ENCODE data around the gene PFKFB4.
"Not testable (repeated sequence)": the region's sequence is repeated elsewhere in the genome, so short reads cannot be mapped to it uniquely, and the experiment has no call there.

PFKFB4 gene

GRCh38 chr3:48493203-48493501 lies 63.5 kb downstream of the PFKFB4 start:
- H3K4me3 ChIP-seq (ENCODE audit: low read length) = no peak overlapping the region
- no peak for DNase-seq (ENCODE audit: low read depth)
- no peak for TF ChIP-seq CTCF (IDR thresholded peaks at IDR 0.05; ENCODE audit: insufficient read depth, low read depth, low read length, missing control alignments)

- TF ChIP-seq CTCF (IDR thresholded peaks at IDR 0.05; ENCODE audit: insufficient read depth, low read depth, low read length, missing control alignments) = no peak
- DNase-seq (ENCODE audit: low read depth) = peak; percentile 97
- H3K4me3 ChIP-seq (ENCODE audit: low read length) = no peak overlapping the region
Measured at GRCh38 chr3:48492461-48493202, 64.0 kb downstream of the PFKFB4 start.

DNA sequence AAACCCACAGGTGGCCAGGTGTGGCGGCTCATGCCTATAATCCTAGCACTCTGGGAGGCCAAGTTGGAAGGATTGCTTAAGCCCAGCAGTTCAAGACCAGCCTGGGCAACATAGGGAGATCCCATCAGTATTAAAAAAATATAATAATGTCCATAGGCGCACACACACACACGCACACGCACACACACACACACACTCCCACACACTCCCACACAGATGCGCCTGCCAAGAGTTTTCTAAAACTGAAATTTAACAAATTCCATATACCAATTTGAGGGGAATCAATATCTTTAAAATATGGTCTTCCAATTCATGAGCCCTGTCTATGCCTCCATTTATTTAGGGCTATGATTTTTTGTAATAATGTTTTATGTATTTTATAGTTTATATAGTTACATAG lies 69.7 kb downstream of the PFKFB4 start:
- TF ChIP-seq CTCF (IDR thresholded peaks at IDR 0.05; ENCODE audit: insufficient read depth, low read depth, low read length, missing control alignments) = no peak
- no peak overlapping the region for H3K4me3 ChIP-seq (ENCODE audit: low read length)
- no peak for DNase-seq (ENCODE audit: low read depth)

- not testable (repeated sequence) for DNase-seq (ENCODE audit: low read depth); H3K4me3 ChIP-seq (ENCODE audit: low read length)
Measured at GRCh38 chr3:48482822-48483221, 73.8 kb downstream of the PFKFB4 start.

DNA sequence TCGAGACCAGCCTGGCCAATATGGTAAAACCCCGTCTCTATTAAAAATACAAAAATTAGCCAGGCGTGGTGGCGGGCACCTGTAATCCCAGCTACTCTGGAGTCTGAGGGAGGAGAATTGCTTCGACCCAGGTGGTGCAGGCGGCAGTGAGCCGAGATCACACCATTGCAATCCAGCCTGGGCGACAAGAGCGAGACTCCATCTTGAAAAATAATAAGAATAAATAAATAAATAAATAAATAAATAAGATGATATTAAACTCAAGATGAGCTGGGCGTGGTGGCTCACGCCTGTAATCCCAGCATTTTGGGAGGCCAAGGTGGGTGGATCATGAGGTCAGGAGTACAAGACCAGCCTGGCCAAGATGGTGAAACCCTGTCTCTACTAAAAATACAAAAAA lies 75.7 kb downstream of the PFKFB4 start:
- not testable (repeated sequence) for H3K4me3 ChIP-seq (ENCODE audit: low read length); DNase-seq (ENCODE audit: low read depth)

DNA sequence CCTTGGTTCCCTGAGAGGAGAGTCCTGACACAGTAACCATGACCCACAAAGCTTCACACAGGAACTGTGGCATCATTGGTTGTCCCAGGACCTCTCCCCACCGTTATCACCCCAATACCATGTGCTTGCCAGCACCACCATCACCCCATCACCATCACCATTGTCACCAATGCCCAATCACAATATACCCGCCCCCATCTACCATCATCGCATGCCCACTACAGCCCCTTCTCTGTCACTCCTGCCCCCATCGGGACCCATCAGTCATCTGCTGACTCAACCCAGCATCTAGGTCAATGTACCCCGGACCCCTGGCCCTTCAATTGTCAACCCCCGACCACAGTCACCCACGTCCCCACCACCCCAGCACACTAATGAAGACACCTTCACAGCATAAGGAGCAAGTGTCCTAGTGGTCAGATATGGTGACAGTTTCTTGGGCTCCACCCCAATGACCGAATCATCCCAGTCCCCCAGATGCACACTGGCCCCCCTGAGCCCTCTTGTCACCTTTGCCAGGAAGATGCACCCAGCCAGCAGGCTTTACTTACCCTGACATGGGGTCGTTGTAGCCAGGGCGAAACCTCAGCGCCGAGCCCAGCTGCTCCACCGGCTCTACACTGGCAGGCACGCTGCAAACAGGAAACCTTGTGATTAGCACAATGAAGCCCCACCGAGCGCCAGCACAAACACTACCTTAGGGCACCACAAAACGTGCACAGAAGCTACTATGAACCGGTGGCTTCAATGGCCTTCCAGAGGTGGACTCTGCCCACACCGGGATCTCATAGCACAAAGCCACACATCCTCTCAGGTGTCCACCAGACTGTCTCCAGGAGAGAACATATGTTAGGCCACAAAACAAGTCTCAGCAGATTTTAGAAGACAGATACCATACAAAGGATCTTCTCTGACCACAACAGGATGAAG lies 77.7 kb downstream of the PFKFB4 start:
- H3K4me3 ChIP-seq (ENCODE audit: low read length) = no peak overlapping the region
- no peak for TF ChIP-seq CTCF (IDR thresholded peaks at IDR 0.05; ENCODE audit: insufficient read depth, low read depth, low read length, missing control alignments)
- DNase-seq (ENCODE audit: low read depth) = no peak

GRCh38 chr3:48477959-48478520 lies 78.6 kb downstream of the PFKFB4 start:
- no peak for TF ChIP-seq CTCF (IDR thresholded peaks at IDR 0.05; ENCODE audit: insufficient read depth, low read depth, low read length, missing control alignments)
- H3K4me3 ChIP-seq (ENCODE audit: low read length) = no peak overlapping the region
- no peak for DNase-seq (ENCODE audit: low read depth)

All from epithelial cell of esophagus (primary cell).